ENCODE results near the gene RAPGEF5. TPM values are rescaled to one million over a fixed set of nuclear protein-coding genes. Genes with fewer than 3 reads are reported as not detected.

The RAPGEF5 gene
- polyA plus RNA-seq, 1 of the 3 experiments (the other 2 are of a cell fraction), result 1.2 TPM

GRCh38 chr7:22250390-22250789 lies 106.6 kb downstream of the RAPGEF5 start:
- H4K20me1 ChIP-seq (ENCODE audit: insufficient read depth), result no peaks in the 10 kb centered on the region
- no peaks in the 10 kb centered on the region for H3K27me3 ChIP-seq (ENCODE audit: insufficient read depth)
- H3K4me3 ChIP-seq (ENCODE audit: low read depth in 2 of 2, low read length in 1 of 2), result no peak overlapping the region
- peaks cover 0 to 10% of the 10 kb centered on the region in 2 experiments for H3K36me3 ChIP-seq (replicated peaks in 1 of 2; ENCODE audit: control insufficient read depth in 1 of 2, insufficient read depth in 2 of 2, low read length in 1 of 2)
- no peak overlapping the region for H3K4me2 ChIP-seq
- no peak overlapping the region for H3K27ac ChIP-seq (ENCODE audit: low read depth in 2 of 2, low read length in 1 of 2)
- ChIA-PET POLR2A (no interaction called here), CTCF (interaction anchor here (0.7 kb wide), 1 partner anchor 8 kb away, joined by 4 read pairs; no protein-coding TSS in a partner anchor)
- no peaks in the 10 kb centered on the region for H3F3A ChIP-seq (replicated peaks; ENCODE audit: insufficient read depth)
- TF ChIP-seq FOSL2 (IDR thresholded peaks at IDR 0.05; ENCODE audit: borderline replicate concordance, low read depth), result no peak
- no peak for TF ChIP-seq POLR2AphosphoS5 (IDR thresholded peaks at IDR 0.05; ENCODE audit: low read depth, low read length)
- no peak for TF ChIP-seq NFIC (IDR thresholded peaks at IDR 0.05; ENCODE audit: borderline replicate concordance)
- TF ChIP-seq CHD2 (IDR thresholded peaks at IDR 0.05; ENCODE audit: low read length, partially characterized antibody), result no peak
- TF ChIP-seq RFX5 (IDR thresholded peaks at IDR 0.05; ENCODE audit: low read length), result no peak
- TF ChIP-seq JUND (IDR thresholded peaks at IDR 0.05), result no peak
- TF ChIP-seq RXRA (IDR thresholded peaks at IDR 0.05; ENCODE audit: borderline replicate concordance, low read depth), result no peak
- no peak for TF ChIP-seq CTCF (IDR thresholded peaks at IDR 0.05)
- TF ChIP-seq GATA2 (CRISPR knock-in tag; IDR thresholded peaks at IDR 0.05), result no peak
- no peak for TF ChIP-seq TAF1 (IDR thresholded peaks at IDR 0.05; ENCODE audit: borderline replicate concordance, low read depth, low read length)
- no peak for TF ChIP-seq EZH2phosphoT487 (IDR thresholded peaks at IDR 0.05; ENCODE audit: borderline replicate concordance, low read depth)
- no peak for TF ChIP-seq MAX (IDR thresholded peaks at IDR 0.05; ENCODE audit: low read depth)
- no peak for TF ChIP-seq SMC3 (IDR thresholded peaks at IDR 0.05; ENCODE audit: low read depth, low read length)
- TF ChIP-seq ZBTB33 (IDR thresholded peaks at IDR 0.05; ENCODE audit: borderline replicate concordance, low read depth), result no peak
- H2AFZ ChIP-seq (ENCODE audit: low read depth), result no peak overlapping the region
- H3K4me1 ChIP-seq (ENCODE audit: control insufficient read depth in 1 of 2, insufficient read depth in 2 of 2, low read depth in 1 of 2, low read length in 1 of 2), result peaks cover 0 to 13% of the 10 kb centered on the region in 2 experiments; a peak in 2 of 4 replicates
- no peaks in the 10 kb centered on the region; the same call in 1 of the 2 replicates for H3K9me3 ChIP-seq
- H3K9me2 ChIP-seq, result no peaks in the 10 kb centered on the region
- H3K79me2 ChIP-seq (ENCODE audit: insufficient read depth), result no peaks in the 10 kb centered on the region
- 60% methylated on average over 4 of the region's 4 CpGs for WGBS (ENCODE audit: low lambda C conversion rate)
- DNase-seq, result no peak
- H3K9ac ChIP-seq, result no peak overlapping the region
